Glomerular visceral epithelial cell (primary cell): ENCODE measurements around the gene HCFC1.

Source experiments
- DNase-seq: peaks from one replicate; pipeline ENCODE4 v3.0.0-alpha.2; 2016; ENCODE audit errors: extremely low spot score

Gene HCFC1

DNA sequence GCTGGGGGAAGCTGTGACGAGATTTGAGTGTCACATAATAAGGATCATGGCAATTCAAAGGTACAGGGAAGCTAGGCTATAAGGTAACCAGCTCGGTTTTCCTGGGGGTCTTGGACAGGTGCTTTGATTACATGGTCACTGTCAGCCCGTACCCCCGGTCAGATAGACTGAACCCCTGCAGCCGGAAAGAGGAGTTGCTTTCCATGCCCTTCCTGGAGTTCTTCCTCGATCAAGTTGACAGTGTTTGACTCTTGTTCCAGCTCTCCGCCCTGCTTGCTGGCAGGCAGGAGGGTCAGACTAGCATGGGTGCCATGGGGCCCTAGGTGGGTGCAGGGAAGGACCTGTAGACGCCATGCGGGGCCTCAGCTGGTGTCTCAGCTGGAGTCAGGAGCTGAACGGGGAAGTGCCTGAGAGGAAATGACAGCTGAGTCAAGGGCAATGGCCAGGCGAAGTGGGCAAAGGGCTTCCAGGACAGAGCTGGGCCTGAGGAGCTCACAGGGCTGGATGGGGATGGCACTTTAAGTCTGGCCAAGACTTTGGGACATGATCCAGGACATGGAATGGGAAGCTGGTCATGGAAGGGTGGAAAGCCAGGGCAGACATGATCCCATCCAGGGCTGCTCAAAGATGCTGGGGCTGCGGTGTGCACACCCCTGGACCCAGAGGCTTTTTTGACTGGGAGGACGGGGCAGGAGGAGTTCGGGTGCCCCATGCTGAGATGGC, 2.5 kb upstream of the HCFC1 start:
- DNase-seq: no peak

DNA sequence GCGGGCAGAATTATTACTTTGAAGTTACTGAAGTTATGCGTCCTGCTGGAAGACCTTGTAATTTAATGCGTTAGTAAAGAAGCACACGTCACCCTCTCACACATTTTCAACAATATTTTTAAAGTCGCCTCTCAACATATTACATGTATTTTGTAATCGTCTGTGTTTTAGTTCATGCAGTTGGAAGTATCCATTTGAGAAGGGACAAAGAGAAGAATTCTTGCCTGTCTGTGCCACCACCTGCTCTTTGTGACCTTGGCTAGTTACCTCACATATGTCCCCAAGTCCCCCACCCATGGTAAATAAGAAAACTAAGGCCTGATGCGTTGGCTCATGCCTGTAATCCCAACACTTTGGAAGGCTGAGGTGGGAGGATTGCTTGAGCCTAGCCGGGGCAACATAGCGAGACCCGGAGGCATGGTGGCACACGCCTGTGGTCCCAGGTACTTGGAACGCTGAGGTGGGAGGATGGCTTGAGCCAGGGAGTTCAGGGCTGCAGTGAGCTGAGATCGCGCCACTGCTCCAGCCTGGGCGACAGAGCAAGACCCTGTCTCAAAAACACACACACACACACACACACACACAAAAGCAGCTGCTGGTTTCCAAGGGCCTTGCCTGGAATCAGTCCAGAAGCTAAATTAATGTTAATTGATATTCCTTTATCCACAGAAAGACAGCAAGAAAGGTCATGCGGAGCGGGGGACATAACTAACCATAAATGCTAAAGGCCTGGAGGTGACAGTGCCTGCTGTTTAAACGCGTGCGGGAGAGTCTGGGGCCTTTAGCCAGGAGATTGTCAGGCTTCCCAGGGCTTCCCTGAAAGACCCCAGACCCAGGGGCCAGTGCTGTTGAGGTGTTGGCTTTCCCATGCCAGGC, 1.7 kb upstream of the HCFC1 start:
- DNase-seq: no peak

DNA sequence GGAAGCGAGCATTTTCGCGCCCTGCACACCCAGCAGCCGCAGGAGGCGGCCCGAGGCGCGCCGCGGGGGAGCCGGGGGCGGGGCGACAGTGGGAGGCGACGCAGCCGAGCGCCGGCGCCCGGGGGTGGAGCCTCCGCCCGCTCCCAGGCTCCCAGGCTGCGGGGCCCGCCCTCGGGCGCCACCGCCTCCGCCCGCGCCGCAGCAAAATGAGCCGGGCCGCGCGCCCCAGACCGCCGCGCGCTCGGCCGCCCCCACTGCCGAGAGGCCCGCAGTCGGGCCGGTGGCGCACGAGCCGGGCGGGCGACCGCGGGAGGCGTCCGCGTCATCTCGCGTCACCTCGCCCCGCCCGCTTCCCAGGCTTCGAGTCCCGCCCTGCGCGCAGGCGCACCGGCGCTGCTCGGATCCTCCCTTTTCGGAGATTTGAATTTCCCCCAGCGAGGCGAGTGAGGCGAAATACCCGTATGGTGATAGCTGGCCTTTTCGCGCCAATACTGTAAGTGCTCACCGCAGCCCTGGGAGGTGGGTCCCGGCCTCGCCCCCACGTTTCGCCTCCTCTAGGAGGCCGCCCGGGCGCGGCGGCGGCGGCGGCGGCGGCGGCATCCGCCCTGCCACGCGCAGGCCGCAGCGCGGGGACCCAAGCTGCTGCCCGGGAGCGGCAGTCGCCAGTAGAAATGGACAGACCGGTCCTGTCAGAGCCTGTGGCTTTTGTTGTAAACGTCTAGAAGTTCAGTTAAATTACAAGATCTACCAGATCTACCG, 929 bp upstream of the HCFC1 start, which contains the start of gene TMEM187:
Gene TMEM187, plus strand, starts transcription at position 387 of the 759 bp plus-strand sequence. CDS start 9,309 bp downstream, outside the sequence.
- peak; percentile 91 for DNase-seq

DNA sequence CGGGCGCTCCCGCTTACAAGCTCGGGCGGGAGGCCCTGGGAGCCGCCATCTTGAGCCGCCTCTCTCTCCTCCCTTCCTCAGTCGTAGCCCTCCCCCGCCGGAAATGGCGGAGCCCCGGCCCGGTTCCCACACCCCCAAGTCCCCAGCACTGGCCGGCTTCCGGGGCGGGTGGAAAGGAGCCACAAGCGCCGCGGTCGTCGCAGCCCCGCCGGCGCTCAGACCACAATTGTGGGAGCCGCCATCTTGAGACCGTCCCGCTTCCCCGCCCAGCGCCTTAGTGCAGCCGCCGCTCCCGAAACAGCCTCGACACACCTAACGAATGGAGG, 531 bp downstream of the HCFC1 start:
- peak; percentile 84 for DNase-seq

DNA sequence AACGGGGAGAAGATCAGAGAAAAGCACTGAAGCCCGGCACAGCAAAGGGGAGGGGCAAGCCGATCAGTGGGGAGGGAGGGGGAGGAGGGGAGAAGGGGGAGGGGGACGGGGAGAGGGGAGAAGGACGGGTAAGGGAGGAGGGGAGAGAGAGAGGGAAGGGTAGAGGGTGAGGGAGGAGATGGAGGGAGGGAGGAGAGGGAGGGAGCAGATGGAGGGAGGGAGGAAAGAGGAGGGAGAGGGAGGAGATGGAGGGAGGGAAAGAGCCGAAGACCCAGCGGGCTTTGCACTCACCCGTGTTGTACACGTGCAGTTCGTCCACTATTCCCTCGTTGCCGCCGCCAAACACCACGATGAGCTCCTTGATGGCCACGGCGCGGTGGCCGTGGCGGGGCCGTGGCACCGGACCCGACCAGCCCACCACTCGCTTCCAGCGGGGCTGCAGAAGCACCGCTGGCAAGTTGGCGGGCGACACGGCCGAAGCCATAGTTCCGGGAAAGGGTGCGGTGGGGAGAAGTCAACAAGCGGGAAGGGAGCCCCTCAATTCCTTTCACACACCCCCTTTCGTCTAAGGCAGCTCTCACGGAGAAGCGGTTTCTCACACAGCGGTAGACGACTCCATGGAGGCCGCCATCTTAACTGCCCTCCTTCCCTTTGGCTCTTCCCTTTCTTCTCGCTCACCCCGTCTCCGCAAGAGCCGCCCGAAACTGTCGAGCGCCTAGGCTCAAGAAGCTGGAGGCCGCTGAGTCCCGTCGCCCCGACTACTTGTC, 1.1 kb downstream of the HCFC1 start:
- DNase-seq: peak; percentile 58

DNA sequence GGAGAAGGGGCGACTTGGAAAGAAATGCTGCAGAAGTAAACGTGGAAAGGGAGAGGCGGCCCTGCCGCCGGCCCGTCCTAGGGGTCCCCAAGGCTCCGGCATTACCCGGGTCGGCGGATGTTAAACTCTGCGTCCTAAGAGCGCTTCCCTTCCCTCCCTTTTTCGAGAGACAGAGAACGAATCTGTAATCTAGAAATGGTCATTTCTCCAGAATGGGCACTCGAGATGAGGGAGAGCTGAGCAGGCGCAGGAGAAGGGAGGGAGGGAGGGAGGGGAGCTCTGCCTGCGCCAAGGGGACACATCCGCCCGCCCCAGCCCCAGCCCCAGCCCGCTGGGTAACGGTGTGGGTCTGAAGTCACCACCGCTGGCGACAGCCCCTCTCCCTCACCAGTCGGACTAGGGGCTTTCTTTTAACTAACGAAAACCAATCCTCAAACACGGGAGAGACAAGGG, 1.7 kb downstream of the HCFC1 start:
- no peak for DNase-seq

DNA sequence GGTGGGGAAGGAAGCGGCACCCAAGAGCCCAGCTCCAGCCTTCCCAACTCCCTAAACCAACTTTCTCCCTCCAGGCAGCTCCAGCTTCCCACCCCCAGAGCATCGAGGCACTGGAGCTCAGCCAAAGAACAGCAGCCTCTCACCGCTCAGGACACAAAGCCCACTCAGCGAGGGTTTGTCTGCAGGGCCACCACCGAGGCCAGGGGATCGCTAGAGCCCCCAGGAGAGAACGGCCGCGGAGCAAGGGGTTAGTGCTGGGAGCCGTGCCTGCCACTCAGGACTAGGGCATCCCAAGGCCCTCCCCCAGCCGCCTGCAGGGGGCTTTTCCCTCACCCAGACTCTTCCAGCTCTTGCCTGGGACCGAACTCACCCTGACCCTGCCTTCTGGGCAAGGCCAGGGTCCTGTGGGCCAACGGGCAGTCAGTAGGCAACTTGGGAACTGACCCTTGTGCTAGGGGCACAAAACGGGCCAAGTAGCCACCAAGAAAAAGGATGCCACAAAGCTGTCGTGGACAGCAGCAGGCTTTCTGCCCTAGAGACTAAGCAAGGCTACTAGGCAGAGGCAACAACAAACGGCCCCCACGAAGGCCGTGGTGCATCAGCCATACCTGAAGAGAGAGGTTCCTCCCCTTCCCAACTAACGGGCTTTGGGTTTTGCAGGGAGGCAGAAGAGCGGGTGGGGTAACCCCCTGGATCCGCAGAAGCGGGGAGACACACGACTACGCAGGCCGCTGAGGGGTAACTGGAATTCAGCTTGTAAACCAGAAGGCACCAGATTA, 2.3 kb downstream of the HCFC1 start:
- DNase-seq: no peak

DNA sequence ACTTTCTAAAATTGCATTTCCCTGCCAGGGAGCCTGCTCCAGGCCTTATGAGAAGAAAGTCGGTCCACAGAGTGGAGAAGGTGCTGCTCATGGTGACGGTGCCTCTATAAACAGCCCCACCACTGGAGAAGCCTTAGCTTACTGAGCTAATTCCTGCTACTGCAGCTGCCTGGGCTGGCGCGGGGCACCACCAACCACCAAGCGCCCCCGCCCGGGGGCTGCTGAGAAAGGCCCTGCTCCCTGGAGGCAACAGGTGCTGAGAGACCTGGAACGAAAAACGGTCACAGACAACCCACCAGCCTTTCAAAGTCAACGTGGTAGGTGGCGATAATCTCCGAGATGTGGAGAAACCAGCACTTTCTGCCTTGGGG, 2.9 kb downstream of the HCFC1 start:
- DNase-seq: no peak

DNA sequence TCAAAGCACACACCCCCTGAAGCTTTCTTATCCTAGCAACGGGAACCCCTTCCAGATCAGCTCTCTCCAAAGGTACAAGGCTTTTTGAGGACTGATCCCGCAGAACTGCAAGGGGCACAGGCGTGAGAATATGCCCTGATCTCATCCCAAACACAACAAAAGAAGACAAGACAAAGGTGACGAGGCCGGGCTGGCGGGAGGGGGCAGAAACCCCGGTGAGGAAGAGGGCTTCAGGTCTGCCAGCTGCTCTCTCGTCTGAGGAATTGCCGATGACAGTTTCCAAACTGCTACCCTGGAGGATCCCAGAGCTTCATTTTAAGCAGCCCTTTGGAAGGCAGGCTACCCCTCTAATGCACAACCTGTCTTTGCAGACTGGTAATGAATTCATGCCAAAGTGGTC, 3.4 kb downstream of the HCFC1 start:
- DNase-seq: no peak

DNA sequence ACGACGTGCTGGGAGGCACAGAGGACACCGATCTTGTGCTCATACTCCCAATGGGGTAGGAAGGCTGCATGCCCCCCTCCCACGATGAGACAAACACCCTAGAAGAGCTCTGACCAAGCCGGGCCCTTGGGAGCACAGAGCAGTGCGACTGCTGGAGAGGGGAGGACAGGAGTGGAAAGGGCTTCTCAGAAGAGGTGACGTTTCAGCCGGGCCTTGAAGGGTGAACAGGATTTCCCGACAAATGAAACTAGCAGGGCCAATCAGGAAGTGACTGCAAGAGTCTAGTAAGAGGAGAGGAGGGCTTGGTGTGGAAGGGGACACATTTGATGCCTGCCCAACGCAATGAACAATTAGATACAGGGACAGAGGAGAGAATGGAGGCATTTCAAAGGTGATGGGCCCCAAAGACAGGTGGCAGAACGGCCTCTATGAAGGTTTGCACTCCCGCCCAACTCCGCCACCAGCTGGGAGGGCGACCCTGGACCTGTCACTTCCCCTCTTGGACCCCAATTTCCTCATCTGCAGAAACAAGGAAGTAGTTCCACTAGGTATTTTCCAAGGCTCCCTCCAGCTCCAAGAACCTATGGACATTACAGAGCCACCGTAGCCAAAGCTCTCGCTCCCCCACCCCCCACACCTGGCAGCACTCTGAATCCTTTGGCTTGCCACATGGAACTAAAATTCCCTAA, 3.9 kb downstream of the HCFC1 start:
- no peak for DNase-seq

DNA sequence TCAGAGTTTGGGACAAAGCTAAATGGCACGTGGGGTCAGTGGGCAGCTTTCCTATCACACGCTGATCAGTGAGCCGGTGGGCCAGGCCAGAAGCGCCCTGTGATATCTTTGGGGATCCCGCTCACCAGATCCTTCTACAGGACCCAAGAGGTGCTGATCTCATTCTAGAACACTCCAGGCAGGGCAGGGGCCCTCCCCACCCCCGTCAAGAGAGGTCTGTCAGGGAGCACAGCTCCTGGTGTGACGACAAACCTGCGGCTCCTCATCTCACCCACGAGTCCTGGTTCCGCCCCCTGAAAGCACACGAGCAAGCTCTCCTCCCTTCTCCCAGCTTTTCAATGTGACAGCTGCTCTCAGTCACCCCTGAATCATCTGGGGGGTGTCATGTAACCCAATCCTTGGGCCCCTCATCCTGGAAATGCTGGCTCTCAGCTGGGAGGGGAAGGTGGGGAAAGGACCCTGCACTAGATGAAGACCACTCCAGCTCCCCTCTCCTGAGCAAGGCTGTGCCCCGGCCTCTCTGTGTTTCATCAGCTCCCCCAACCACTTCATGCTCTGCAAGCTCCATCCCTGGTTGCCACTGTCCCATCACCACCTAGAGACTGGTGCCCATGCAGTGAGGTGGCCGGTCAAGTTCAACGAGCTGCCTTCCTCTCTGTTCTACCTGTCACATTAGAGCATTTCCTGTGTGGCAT, 4.6 kb downstream of the HCFC1 start:
- DNase-seq: no peak

DNA sequence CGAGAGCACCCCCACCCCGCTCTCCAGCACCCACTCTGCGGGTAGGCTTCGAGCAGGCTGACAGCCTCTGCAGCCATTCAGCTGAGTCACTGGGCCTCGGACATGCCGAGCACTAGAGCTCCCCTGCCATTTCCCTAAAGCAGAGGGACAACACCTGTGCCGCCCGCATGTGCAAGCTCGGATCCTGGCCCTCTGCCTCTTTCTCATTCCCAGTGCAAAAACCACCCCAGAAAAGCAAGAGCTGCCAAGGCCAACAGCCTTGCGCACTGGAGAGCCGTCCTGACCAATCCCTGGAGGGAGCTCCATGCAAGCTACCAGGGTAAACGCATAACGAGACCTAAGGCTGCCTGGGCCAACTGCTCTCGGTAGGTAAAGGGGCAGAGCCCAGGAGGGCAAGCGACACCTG, 5.3 kb downstream of the HCFC1 start:
- DNase-seq: no peak

DNA sequence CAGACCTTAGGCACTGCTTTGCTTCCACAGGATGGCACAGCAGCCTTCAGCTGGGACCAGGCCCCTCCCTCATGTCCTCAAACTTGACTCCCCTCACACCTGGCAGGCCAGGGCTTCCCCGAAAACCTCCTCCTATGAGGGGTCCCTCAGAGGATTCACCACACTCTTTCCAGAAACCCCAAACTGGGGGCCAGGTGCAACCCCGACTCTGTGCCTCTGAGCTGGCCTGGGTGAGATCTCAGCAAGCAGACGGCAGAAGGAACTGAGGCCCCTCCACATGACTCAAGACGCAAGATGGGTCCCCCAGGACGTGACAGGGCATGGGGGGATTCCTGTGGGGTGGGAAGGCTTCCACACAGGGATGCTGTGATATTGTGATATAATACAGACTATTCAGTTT, 6.2 kb downstream of the HCFC1 start:
- no peak for DNase-seq

DNA sequence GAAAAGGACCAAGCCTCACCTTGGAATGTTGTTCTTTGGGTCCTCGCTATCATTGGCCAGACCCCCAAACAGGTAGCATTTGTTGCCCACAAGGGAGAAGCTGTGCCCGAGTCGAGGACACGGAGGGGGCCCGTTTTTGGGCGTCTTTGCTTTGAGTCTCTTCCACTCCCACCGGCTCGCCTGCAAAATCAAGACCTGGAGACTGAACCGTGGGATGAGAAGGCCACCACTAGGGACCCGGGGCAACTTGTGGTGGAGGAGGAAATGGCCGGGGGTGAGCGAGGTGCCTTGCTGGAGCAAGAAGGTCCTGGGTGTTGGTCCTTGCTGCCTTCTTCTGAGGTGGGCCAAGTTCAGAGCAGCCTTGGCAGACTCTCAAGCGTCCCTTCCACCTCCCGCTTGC, 7.5 kb downstream of the HCFC1 start:
- no peak for DNase-seq

DNA sequence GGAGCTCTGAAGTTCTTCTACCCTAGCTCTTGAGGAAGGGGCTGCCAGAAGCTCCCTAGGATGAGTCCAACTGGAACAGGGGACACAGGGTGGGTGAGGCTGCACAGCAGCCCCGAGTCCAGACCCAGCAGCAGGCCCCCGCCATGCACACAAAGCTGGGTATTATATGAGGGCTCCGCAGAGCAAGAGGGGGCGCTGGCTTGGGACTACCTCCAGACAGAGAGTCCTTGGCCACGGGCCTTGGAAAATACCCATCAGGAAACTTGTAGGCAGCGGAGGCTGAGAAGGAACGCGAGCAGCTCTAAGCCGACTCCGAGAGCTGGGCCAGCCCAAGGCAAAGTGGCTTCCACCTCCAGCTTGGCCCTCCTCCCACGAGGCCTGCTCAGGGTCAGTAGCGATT, 8.1 kb downstream of the HCFC1 start:
- no peak for DNase-seq

DNA sequence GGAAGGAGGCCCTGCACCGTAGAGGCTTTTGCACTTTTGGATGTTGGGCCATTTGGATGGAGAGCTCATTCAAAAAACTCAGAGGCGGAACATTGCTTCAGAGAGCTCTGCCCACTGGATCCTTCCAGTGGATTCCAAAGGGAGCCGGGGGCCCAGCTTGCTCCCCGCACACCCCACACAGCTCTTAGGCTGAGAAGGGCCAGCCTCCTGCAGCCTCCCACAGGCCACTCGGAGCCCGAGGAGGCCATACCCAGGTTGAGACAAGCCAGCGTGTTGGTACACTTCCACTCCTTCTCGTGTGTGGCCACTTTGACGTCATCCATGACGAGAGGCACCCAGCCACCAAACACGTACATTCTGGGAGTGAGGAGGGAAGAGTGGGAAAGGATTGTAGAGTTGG, 10.3 kb downstream of the HCFC1 start:
- no peak for DNase-seq

DNA sequence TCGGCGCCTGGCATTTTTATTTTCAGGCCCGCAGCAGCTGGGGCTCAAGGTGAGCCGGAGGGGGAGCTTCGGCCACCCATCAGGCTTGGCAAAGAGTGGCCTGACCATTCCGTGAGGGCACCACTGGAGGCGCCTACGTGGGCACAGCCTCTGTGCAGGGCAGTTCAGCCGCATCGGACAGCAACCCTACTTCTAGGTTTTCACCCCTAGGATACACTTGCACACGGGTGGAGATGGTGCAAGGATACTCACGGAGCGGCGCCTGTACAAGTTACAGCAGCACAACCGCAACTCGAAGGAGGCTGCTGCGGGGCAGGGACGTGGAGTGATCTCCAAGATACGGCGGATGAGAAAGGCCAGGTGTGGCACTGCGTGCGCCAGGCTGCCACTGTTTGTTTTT, 10.8 kb downstream of the HCFC1 start:
- no peak for DNase-seq

DNA sequence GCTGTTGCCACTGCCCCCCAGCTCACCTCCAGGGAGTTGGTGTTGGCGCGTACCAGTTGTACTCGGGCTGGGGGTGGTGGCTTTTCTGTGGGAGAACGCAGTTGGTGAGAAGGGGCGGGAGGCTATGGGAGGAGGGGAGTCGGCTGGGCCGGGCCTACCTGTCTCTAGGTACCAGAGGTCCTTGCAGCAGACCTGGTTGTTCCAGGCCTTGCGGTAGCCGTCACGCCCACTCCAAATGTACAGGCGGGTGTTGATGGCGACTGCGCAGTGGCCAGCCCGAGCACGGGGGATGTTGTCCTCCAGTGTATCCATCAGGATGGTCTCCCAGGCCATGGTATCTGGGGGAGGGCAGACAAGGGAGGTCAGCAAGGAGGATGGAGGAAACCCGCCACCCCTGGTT, 11.5 kb downstream of the HCFC1 start:
- no peak for DNase-seq

DNA sequence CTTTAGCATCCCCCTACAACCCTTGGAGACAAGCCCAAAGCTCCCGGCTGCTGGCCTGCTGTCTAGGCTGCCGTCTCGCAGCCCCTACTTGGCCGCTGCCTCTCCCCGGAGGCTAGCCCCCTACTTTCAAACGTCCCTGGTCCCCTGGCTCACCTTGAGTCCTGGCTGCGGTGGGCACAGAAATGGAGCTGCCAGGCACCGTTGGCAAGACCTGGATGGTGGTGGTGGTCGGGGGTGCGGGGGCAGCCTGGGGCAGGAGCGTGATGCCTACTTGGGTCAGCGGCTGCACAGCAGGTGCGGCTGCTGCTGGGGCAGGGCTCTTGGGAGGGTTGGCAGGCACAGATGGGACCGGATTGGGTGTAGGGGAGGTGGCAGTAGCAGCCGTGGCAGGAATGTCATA, 12.0 kb downstream of the HCFC1 start:
- DNase-seq: no peak

DNA sequence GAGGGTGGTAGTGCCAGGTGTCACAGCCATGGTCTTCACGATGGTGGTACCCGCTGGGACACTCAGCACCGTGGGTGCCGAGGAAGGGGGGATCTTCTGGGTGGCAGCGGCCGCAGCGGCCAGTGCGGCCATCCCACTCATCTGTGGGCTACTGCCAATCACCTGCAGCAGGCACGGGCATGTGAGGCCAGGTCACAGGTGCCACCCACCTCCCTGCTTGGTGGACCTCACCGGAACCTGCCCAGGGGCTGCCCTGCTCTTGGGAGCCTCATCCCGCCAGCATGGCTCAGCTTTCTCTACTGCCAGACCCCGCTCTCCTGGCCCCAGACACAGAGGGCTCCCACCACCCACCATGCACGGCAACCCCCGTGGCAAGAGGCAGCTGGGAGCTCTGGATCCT, 13.0 kb downstream of the HCFC1 start:
- no peak for DNase-seq
